NCI-H128 (cell line): ENCODE measurements around the gene HNRNPL.
"Not testable (repeated sequence)": the region's sequence is repeated elsewhere in the genome, so short reads cannot be mapped to it uniquely, and the experiment has no call there.

ENCODE experiments used
- DNase-seq: peaks from one replicate; lab custom pipeline; 2025; ENCODE audit not compliant: unreplicated experiment; lab: John Stamatoyannopoulos, UW

The HNRNPL gene

DNA sequence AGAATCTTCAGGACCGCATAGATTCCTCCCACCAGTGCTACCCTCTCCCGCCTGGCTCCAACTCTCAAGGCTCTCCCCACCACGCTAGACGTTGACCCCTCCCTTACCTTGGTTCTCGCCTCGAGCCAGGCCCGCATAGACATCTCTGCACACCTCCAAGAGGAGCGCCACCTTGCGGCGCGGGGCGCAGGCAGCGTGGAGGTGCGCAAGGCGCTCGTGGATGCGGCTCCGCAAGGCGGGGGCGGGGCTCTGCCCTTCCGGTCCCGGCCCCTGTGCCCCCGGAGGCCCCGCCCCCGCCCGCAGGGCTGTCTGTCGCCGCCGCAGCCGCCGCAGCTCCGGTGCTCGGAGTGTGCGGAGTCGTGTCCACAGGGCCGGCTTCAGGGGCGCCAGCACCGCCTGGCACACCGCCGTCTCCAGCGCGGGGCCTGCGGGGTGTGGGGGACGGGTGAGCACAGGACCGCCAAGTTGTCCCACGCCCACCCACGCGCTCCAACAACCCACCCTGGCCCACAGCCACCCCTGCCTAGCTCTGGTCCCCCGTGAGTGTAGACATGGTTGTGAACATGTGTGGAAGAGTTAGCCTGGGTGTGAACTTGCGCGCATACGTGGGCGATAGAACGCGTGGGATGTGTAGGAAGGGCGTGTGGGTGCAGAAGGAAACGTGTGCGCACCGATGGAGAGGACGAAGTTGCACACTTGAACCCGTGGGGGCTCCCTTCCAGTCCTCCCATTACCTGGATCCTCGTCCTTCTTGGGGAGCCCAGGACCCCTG is 20.2 kb upstream of the HNRNPL start:
- DNase-seq: no peak

DNA sequence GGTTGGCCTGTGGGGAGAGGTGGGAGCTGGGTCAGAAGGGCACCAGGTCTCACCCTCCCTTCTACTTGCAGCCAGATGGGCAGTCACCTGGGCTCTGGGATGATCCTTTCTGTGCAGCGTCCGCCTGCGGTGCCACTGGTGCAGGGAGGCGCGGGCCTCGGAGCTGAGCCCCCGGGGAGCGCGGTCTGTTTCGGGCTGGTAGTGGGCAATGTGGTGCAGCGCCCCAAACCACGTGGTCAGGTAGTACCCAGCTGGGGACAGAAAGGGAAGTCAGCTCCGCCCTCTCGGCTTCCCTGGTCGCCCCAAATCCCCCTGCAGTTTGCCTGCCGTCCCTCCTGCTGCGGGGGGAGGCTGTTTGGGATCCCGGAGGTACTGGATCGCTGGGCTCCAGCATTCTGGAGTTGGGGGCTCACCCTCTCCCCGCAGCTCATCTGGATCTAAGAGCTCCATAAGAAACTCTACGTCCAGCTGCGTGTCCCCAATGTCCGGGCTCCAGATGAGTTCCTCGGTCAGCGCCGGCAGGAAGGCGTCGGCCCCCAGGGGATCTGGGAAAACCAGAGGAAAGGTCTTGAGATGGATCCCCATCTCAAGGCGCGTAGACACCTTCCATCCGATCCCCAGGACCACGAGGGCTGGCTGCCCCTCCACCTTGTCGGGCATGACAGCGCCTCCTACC is 19.5 kb upstream of the HNRNPL start:
- DNase-seq: no peak

DNA sequence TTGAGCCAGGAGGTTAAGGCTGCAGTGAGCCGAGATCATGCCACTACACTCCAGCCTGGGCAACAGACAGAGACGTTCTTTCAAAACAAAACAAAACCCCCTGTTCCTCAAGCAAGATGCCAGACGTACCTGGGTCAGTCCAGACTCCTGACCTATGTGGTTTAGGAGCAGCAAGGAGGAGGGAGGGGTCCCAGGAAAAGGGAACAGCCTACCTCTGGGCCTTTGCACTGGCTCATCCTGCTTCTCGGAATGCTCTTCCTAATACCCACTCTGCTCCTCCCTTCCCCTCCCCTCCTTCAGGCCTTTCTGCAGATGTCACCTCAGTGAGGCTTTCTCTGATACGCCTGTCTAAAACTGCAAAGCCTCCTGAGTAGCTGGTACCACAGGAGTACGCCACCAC is 18.8 kb upstream of the HNRNPL start:
- DNase-seq: no peak

DNA sequence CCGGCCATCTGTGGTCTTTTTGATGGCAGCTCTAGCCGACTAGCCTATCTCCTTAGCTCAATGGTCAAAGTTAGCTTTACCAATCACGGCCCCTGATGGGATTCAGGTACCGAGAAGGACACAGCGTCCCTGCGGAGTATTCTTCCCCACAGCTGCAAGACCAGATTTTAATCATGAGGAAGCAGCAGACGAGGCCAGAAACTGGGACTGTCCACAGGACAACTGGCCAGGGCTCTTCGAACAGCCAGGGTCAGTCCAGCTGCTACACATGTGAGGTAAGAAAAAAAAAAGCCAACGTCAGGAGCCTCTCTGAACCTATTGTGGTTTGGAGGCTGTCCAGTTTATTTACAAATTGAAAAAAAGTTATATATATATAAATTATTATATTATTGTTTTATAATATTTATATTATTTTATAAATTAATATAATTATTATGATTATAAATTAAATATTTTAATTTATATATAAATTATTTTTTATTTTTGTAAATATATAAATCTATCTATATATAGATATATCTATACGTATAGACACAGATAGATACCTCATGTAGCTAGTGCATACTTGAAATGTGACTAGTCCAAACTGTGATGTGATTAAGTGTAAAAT is 17.5 kb upstream of the HNRNPL start:
- no peak for DNase-seq

DNA sequence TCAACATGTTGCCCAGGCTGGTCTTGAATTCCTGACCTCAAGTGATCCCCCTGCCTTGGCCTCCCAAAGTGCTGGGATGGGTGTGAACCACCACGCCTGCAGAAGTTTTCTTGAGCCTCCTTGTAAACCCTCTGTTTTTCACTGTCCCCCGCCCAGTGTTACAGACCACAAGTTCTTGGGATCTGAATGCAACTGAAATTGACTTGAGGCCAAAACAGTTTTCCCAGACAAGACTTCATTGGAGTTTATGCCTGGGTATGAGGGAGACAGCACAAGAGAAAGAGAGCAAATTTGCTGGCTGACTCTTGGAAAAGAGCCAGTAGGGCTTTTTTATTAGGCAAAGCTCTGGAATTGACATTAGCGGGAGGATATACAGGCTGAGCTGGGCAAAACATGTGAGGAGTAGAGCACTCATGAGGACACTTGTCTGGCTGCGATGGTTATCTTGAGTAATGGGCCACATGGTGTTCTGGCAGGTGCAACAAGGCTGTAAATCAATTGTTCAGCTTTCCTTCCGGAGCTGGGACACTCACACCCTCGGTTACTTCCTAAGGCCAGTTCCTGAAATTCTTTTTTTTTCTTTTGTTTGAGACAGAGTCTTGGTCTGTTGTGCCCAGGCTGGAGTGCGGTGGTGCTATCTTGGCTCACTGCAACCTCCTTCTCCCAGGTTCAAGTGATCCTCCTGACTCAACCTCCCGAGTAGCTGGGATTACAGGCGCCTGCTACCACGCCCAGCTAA is 12.7 kb upstream of the HNRNPL start:
- peak; percentile 47 for DNase-seq

DNA sequence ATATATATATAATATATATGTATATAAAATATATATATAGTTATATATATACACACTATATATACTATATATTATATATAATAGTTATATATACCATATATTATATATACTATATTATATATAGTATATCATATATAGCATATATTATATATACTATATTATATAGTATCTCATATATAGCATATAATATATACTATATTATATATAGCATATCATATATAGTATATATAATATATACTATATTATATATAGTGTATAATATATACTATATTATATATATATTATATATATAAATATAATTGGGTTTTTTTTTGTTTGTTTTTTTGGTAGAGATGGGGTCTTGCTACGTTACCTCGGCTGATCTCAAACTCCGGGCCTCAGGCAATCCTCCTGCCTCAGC is 11.6 kb upstream of the HNRNPL start:
- no peak for DNase-seq

DNA sequence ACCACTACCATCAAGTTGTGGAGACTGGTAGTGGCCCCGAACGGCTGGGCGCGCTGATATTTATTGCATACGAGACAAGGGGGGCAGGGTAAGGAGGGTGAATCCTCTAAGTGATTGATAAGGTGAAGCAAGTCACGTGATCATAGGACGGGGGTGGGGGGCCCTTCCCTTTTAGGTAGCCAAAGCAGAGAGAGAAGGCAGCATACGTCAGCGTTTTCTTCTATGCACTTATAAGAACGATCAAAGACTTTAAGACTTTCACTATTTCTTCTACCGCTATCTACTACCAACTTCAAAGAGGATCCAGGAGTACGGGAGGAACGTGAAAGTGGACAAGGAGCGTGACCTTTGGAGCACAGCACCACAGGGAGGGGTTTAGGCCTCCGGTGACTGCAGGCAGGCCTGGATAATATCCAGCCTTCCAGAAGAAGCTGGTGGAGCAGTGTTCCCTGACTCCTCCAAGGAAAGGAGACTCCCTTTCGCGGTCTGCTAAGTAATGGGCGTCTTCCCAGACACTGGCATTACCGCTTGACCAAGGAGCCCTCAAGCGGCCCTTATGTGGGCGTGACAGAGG is 9.9 kb upstream of the HNRNPL start:
- not testable (repeated sequence) for DNase-seq

DNA sequence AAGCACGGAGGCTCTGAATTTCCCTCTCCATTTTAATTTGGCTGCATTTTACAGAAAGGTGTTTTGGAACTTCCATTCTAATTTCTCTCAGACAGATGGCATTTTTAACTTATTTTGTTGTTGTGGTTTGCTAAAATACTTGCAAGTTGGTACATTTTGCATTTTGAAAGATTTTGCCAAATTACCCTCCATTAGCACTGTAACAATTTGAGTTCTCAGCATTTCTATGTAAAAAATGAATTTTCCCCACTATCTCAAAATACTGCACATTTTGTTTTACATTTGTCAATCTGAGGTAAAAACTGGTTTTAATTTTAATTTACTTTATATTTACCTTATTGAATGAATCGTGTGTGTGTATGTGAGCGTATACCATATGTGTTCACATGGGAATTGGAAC is 7.0 kb upstream of the HNRNPL start:
- no peak for DNase-seq

DNA sequence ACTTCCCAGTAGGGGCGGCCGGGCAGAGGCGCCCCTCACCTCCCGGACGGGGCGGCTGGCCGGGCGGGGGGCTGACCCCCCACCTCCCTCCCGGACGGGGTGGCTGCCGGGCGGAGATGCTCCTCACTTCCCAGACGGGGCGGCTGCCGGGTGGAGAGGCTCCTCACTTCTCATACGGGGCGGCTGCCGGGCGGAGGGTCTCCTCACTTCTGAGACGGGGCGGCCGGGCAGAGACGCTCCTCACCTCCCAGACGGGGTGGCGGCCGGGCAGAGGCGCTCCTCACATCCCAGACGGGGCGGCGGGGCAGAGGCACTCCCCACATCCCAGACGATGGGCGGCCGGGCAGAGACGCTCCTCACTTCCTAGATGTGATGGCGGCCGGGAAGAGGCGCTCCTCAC is 6.0 kb upstream of the HNRNPL start:
- DNase-seq: not testable (repeated sequence)

DNA sequence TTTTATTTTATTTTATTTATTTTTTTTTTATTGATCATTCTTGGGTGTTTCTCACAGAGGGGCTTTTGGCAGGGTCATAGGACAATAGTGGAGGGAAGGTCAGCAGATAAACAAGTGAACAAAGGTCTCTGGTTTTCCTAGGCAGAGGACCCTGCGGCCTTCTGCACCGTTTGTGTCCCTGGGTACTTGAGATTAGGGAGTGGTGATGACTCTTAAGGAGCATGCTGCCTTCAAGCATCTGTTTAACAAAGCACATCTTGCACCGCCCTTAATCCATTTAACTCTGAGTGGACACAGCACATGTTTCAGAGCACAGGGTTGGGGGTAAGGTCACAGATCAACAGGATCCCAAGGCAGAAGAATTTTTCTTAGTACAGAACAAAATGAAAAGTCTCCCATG is 5.2 kb upstream of the HNRNPL start:
- not testable (repeated sequence) for DNase-seq

DNA sequence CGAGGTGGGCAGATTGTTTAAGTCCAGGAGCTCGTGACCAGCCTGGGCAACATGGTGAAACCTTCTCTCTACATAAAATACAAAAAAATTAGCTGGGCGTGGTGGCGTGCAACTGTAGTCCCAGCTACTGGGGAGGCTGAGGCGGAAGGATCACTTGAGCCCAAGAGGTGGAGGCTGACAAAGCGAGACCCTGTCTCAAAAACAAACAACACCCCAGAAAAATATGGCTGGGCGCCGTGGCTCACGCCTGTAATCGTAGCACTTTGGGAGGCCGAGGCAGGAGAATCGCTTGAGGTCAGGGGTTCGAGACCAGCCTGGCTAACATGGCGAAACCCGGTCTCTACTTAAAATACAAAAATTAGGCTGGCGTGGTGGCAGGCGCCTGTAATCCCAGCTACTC is 3.4 kb upstream of the HNRNPL start:
- no peak for DNase-seq

DNA sequence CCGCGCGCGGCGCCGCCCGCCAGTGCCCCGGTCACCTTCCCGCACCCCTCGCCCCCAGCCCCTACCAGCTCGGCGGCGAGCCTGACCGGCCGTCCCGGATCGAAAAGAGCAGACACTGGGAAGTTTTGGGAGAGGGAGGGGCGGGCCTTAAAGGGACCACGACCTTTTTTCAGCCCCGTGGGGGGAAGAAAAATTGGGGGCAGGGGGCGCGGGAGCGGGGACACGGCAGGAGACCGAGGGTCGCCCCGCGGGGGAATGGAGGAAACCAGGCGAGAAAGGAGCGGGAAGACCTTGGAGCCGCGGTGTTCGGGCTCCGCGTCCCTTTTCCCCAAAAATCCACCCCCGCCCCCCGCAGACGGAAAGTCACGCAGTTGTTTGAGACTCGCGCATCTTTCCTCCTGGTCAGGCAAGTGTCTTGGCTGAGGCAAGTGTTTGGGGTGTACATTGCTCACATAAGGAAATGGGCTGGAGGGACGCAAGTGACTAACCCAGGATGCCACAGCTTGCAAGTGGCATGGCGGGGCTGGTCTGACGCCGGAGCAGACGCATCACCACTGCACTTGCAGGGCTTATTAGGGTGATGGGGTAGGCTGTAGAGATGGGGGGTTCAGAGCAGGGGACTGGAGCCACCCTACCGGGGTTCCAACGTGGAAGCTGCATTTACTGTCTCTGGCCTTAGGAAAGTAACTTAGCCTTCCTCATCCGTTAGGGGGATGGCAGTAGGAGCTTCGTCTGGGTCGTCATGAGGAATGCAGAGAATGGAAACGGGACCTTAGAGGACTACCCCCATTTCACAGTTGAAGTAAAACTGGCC is 2.7 kb upstream of the HNRNPL start:
- no peak for DNase-seq

DNA sequence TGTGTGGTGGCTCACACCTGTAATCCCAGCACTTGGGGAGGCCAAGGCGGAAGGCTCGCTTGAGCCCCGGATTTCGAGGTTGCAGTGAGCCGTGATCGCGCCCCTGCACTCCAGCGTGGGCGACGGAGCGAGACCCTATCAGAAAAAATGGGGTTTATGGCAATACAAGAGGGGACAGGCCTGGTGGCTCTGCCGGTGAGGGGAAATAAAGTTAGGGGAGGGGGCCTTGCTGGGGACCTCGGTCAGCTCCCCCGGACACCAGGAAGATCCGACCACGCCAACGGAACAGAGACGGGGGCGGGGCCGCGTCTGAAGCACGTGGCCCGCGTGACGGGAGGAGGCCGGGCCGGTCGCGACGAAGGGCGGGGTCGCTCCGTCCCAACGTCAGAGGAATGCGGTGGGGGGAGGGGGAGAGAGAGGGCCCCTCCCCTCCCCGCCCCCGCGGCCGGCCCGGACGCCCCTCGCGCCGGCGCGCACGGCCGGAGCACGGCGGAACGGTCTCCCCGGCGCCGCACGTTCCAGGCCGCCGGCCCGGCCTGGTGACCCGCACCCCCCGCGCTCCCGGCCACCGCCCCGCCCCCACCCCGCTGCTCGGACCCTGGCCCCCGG is 1.9 kb upstream of the HNRNPL start:
- peak; percentile 47 for DNase-seq

DNA sequence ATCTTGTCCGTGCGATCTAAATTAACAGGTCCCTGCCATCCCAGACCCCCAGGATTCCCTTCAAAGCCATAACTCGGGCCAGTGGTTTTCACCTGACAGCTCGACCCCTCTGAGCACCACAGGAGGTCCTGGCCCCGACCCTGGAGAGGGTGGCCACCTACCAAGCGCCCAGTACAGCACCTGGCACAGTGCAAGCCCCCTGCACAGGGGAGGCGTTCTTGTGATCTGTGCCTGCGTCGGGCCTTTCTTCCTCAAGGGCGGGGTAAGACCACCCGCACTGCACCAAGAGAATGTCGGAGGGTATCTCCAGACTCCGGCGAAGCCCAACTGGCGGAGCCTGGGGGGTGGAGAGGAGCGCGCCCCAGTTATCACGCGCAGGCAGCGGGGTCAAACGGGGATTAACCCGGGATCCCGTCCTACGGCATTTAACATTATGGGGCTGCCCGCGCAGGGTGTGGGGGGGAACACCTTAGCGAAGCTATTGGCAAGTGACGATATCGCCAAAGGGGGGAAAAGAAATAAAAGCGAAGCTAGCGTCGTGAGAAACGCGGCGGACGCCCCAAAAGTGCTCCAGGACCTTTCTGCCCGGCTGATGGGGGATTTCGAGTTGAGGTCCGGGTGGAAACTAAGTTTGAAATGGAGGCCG is 1.3 kb upstream of the HNRNPL start:
- no peak for DNase-seq

DNA sequence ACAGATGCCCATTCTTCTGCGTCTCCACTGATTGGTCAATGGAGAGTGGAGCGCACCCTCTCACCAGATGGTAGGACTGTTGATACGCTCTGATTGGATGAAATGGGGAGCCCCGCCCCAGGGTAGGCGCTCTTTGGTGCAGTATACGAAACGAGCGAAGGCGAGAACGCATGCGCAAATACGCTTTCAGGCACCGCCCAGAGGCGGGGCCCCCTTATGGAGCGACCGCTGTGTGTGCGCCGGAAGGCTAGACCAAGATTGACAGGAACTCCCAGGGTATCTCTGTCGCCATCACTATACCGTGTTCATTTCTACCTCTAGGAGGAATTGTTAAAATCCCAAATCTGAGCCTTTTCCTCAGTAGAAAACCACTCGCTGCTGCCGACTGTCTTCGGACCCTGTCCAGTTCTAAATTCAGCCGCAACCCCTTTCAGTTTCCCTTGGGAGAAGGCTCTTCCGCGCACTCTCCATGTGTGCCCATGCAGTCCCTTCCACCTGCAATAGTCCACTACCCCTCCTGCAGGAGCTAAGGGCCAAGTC is 720 bp upstream of the HNRNPL start:
- DNase-seq: no peak

DNA sequence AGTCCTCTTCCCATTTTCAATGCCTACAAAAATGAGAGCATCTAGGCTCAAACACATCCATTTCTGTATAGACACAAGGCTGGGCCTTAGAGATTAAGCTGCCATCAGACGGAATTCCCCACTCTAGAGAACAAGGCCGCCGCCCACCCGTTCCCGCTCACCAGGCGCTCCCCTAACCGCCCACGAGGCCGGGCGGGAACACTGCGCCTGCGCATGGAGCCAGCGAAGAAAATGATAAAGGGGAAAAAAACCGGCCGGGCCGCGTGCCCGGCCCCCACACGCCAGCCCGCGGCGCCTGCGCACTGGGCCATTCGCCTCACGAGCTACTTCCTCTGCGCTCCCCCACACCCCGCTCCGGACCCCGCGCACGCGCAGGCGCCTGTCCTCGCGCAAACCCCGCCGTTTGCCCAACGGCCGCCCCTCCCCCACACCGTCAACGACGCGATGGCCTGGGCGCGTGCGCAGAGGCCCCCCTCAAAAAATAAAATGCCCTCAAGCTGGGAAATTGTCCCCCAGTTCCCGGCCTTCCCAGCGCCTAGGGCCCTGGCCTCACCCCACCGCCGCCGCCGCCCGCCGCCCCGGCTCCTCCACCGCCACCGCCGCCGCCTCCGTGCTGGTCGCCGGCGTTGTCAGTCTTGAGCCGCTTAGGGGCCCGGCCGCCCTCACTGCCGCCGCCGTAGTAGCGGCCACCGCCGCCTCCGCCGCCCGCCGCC is 483 bp downstream of the HNRNPL start:
- peak; percentile 90 for DNase-seq

DNA sequence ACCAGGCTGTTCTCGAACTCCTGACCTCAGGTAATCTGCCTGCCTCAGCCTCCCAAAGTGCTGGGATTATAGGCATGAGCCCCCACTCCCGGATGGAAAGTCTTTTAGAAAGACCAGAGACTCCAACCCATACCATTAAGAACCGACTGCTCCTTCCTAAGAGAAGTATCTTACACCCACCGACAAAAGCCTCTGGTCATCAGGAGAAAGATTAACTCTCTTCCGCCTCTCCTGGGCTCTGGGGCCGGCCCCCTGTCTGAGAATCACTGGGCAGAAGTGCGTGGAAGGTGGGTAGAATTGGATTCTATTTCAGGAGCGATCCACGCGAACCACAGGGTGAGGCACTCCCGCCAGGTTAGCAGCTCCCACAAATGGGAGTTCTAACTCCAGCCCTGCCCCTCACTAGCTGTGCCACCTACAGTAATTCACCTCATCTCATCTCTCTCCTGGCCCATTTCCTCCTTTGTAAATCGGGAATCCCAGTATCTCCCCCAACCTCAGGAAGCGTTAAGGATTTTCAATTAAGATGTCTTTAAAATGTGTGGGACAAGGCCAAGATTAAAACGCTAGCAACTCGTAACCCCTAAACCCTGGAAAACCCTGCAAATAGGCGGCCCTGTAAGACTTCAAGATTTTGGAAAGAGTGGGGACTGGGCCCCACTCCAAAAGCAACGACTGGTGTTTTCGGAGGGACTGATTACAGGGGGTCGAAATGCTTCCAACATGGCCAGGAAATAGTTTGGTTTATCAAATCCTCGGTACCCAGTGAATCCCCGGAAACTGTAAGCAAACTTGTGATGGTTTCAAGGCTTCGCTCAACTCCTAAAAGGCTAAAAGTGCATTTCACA is 1.3 kb downstream of the HNRNPL start:
- no peak for DNase-seq

DNA sequence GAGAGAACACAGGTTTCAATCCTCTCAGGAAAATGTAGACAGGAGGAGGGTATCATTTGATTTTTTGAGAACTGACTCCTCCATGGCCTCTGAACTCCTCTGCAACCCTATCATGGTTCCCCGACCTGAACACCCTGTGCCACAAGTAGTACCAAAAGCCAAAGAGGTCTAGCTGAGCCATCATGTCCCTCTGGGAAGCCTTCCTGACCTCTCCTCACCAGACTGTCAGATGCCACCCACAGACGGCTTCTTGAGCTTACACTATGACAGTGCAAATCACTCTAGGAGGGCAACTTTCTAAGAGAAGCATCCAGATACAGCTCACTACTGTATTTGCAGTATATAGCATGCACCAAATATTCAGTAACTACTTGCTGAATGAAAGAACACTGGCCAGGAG is 3.7 kb downstream of the HNRNPL start:
- no peak for DNase-seq
